ENCODE data around the gene SEPTIN6. TPM values are rescaled to one million over a fixed set of nuclear protein-coding genes. Genes with fewer than 3 reads are reported as not detected.
"Not testable (repeated sequence)": the region's sequence is repeated elsewhere in the genome, so short reads cannot be mapped to it uniquely, and the experiment has no call there.

SEPTIN6 gene
- total and polyA plus RNA-seq, 2 of the 4 experiments (the other 2 are of a cell fraction) = 16.2 to 19.0 TPM

DNA sequence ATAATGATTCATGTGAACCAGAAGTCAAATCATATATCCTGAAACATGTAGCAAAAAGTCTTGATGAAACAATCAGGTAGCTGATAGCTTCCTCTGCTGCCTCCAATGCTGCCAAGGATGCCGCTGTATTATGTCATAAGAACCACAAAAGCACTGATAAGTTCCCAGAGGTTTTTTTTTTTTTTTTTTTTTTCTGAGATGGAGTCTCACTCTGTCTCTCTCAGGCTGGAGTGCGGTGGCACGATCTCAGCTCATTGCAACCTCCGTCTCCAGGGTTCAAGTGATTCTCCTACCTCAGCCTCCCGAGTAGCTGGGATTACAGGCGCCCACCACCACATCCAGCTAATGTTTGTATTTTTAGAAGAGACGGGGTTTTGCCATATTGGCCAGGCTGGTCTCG is 8.7 kb downstream of the SEPTIN6 start:
- BruUV-seq (replicated peaks); H3K18ac ChIP-seq (ENCODE audit: low read depth, low read length); H3K27me3 ChIP-seq (ENCODE audit: control insufficient read depth, insufficient read depth, low read length); POLR2A ChIA-PET (ENCODE audit: unreplicated experiment); H3K4me1 ChIP-seq (ENCODE audit: control insufficient read depth, insufficient read depth, low read length); H3K56ac ChIP-seq (ENCODE audit: extremely low read depth, insufficient read depth, low read length); H4K5ac ChIP-seq (ENCODE audit: low read depth, low read length); H4K91ac ChIP-seq (ENCODE audit: insufficient read depth, low read depth, low read length); H3K14ac ChIP-seq (replicated peaks; ENCODE audit: low read depth, low read length); H3K4ac ChIP-seq (ENCODE audit: low read depth, low read length); dilution Hi-C loops (cut with HindIII; ENCODE audit: low sequenced_read_pairs, unreplicated experiment); H2AFZ ChIP-seq (replicated peaks; ENCODE audit: low read length, poor library complexity); ATAC-seq (ENCODE audit: low read depth); H3K4me3 ChIP-seq (ENCODE audit: insufficient read depth, low read depth, low read length); H2AK5ac ChIP-seq (ENCODE audit: low read depth, low read length); H3K36me3 ChIP-seq (ENCODE audit: control insufficient read depth, insufficient read depth, low read length); H2BK120ac ChIP-seq (ENCODE audit: low read depth, low read length); H3K27ac ChIP-seq (ENCODE audit: insufficient read depth, low read length); intact Hi-C loops (cut with micrococcal nuclease); H3K9me1 ChIP-seq (ENCODE audit: insufficient read depth, low read length); H3K79me1 ChIP-seq (ENCODE audit: low read depth in 1 of 2, low read length in 2 of 2); H2BK20ac ChIP-seq (ENCODE audit: low read depth, low read length); H2AK9ac ChIP-seq (replicated peaks; ENCODE audit: low read depth, low read length, poor library complexity); DNase-seq; H3K9me3 ChIP-seq (ENCODE audit: control insufficient read depth, insufficient read depth, low read length); H2BK15ac ChIP-seq (ENCODE audit: low read depth, low read length); H3K4me2 ChIP-seq (ENCODE audit: low read depth, low read length); H4K8ac ChIP-seq (ENCODE audit: low read depth in 2 of 2, low read length in 2 of 2); H4K20me1 ChIP-seq (ENCODE audit: insufficient read depth, low read length); H3K23ac ChIP-seq (ENCODE audit: low read depth, low read length); in situ Hi-C loops (cut with MboI; ENCODE audit: low sequenced_read_pairs); H2BK5ac ChIP-seq (ENCODE audit: low read depth, low read length, poor library complexity, severe bottlenecking); H3K9ac ChIP-seq (ENCODE audit: low read depth, low read length): not testable (repeated sequence)
- WGBS, 2 experiments (ENCODE audit: extremely low coverage in 2 of 2, insufficient read length in 1 of 2) = no CpG with 5 or more reads among the region's 8 CpGs
- CTCF ChIA-PET = interaction anchor here (0.8 kb wide), 1 partner anchor 9 kb away, joined by 8 read pairs; the partner anchor contains the start of gene SEPTIN6

Measured in IMR-90 (cell line).